Measurements from ENCODE around the gene PYGO2. TPM values are rescaled to one million over a fixed set of nuclear protein-coding genes. Genes with fewer than 3 reads are reported as not detected.

PYGO2 gene
- total and polyA plus RNA-seq, 2 donors from 2014 or later = 26.9 to 32.8 TPM

- peak in 4 of 5 donors; percentile 46 to 79 (median 60) for DNase-seq
- no peak for FAIRE-seq
These were observed 671 bp upstream of the PYGO2 start for GRCh38 chr1:154962156-154962749.

GRCh38 chr1:154960446-154961136 lies 991 bp downstream of the PYGO2 start:
- H3K27ac ChIP-seq (ENCODE audit: low read depth in 2 of 2, low read length in 2 of 2) = peak overlapping the region in 1 of 2 donors; percentile 99
- peaks cover 0 to 16% (median 7%) of the 10 kb centered on the region in 3 donors for H3K4me1 ChIP-seq (ENCODE audit: control insufficient read depth in 2 of 3, insufficient read depth in 2 of 3, low read depth in 1 of 3, low read length in 3 of 3)
- intact Hi-C loops (cut with DNase I) = no loop called here
- H3K9ac ChIP-seq (ENCODE audit: low read length in 3 of 3) = peak overlapping the region; percentile 51 to 81 (median 63)
- no peaks in the 10 kb centered on the region for H3K9me3 ChIP-seq (ENCODE audit: control insufficient read depth in 2 of 3, insufficient read depth in 1 of 3, low read length in 3 of 3)
- H3K36me3 ChIP-seq (ENCODE audit: control insufficient read depth in 2 of 3, insufficient read depth in 3 of 3, low read length in 3 of 3) = peaks cover 3 to 14% (median 11%) of the 10 kb centered on the region in 3 donors
- FAIRE-seq = no peak
- H3K27me3 ChIP-seq (ENCODE audit: control insufficient read depth, insufficient read depth, low read length) = no peaks in the 10 kb centered on the region
- H3K4me3 ChIP-seq (ENCODE audit: low read length in 3 of 3) = peak overlapping the region; percentile 66 to 81 (median 71)
- TF ChIP-seq CTCF (IDR thresholded peaks at IDR 0.05; ENCODE audit: borderline replicate concordance, extremely low read depth, insufficient read depth) = no peak
- DNase-seq = no peak

More at GRCh38 chr1:154962156-154962749, 671 bp upstream of the PYGO2 start:
- Histone ChIP-seq H3K36me3 (ENCODE audit: control insufficient read depth in 2 of 3, insufficient read depth in 3 of 3, low read length in 3 of 3) (peaks cover 3 to 30% (median 21%) of the 10 kb centered on the region in 3 donors), H3K9ac (ENCODE audit: low read length in 3 of 3) (peak overlapping the region; percentile 39 to 93 (median 81)), H3K27ac (ENCODE audit: low read depth in 2 of 2, low read length in 2 of 2) (peak overlapping the region; percentile 98 to 99), H3K9me3 (ENCODE audit: control insufficient read depth in 2 of 3, insufficient read depth in 1 of 3, low read length in 3 of 3) (no peaks in the 10 kb centered on the region), H3K4me3 (ENCODE audit: low read length in 3 of 3) (peak overlapping the region; percentile 66 to 71 (median 69)), H3K4me1 (ENCODE audit: control insufficient read depth in 2 of 3, insufficient read depth in 2 of 3, low read depth in 1 of 3, low read length in 3 of 3) (peaks cover 0 to 9% (median 7%) of the 10 kb centered on the region in 3 donors), H3K27me3 (ENCODE audit: control insufficient read depth, insufficient read depth, low read length) (no peaks in the 10 kb centered on the region)
- intact Hi-C loops (cut with DNase I) = no loop called here
- TF ChIP-seq CTCF (IDR thresholded peaks at IDR 0.05; ENCODE audit: borderline replicate concordance, extremely low read depth, insufficient read depth) = no peak

- Histone ChIP-seq H3K36me3 (ENCODE audit: control insufficient read depth in 2 of 3, insufficient read depth in 3 of 3, low read length in 3 of 3) (peaks cover 0 to 8% (median 6%) of the 10 kb centered on the region in 3 donors), H3K4me1 (ENCODE audit: control insufficient read depth in 2 of 3, insufficient read depth in 2 of 3, low read depth in 1 of 3, low read length in 3 of 3) (peaks cover 4 to 25% (median 14%) of the 10 kb centered on the region in 3 donors), H3K27ac (ENCODE audit: low read depth in 2 of 2, low read length in 2 of 2) (no peak overlapping the region), H3K4me3 (ENCODE audit: low read length in 3 of 3) (no peak overlapping the region), H3K9me3 (ENCODE audit: control insufficient read depth in 2 of 3, insufficient read depth in 1 of 3, low read length in 3 of 3) (no peaks in the 10 kb centered on the region), H3K9ac (ENCODE audit: low read length in 3 of 3) (no peak overlapping the region), H3K27me3 (ENCODE audit: control insufficient read depth, insufficient read depth, low read length) (no peaks in the 10 kb centered on the region)
- intact Hi-C loops (cut with DNase I) = no loop called here
- FAIRE-seq (no peak), DNase-seq (peak in 2 of 5 donors; percentile 51 to 64)
- no peak for TF ChIP-seq CTCF (IDR thresholded peaks at IDR 0.05; ENCODE audit: borderline replicate concordance, extremely low read depth, insufficient read depth)
These were observed 2.2 kb downstream of the PYGO2 start for GRCh38 chr1:154959426-154959780.

Measured in kidney (tissue), 14 donors.